Endothelial cell of umbilical vein (primary cell): ENCODE results near the gene CPXM2.

Experiments
- EZH2 ChIP-seq: IDR thresholded peaks from 2 replicates; pipeline ENCODE4 v1.6.1; 2012; ENCODE audit warnings: borderline replicate concordance, low read depth, mild to moderate bottlenecking, moderate library complexity, low read length, inconsistent platforms; ENCODE audit not compliant: severe bottlenecking
- FOS ChIP-seq: IDR thresholded peaks from 2 replicates; pipeline ENCODE4 v1.6.1; 2011; ENCODE audit warnings: mild to moderate bottlenecking, low read length, moderate library complexity, borderline replicate concordance; ENCODE audit not compliant: insufficient read depth
- GATA2 ChIP-seq: IDR thresholded peaks from 2 replicates; pipeline ENCODE4 v1.7.0; 2011; ENCODE audit warnings: low read depth, mild to moderate bottlenecking, moderate library complexity, mixed read lengths, low read length; ENCODE audit not compliant: insufficient read length, insufficient read depth
- MYC ChIP-seq: IDR thresholded peaks from one replicate; pipeline ENCODE4 v1.6.1; 2011; ENCODE audit warnings: mild to moderate bottlenecking, low read depth, low read length
- POLR2A ChIP-seq: IDR thresholded peaks from 2 replicates; pipeline ENCODE4 v1.6.1; 2012; ENCODE audit warnings: low read depth, mild to moderate bottlenecking, control low read depth, low read length
- POLR2AphosphoS5 ChIP-seq: IDR thresholded peaks from 2 replicates; pipeline ENCODE4 v1.6.1; 2012; ENCODE audit warnings: low read depth, mild to moderate bottlenecking, control low read depth, low read length, moderate library complexity; ENCODE audit not compliant: insufficient read depth
- TF ChIP-seq, protein P1 (sequence below), 2 donors: IDR thresholded peaks; 1 replicate in 1 of 2; 2 replicates in 1 of 2; pipeline ENCODE4 v1.5.1; 2011; ENCODE audit warnings: low read length in 2 of 2, mild to moderate bottlenecking in 2 of 2, moderate library complexity in 2 of 2, control low read depth in 1 of 2, inconsistent platforms in 1 of 2, low read depth in 1 of 2; ENCODE audit not compliant: insufficient read depth in 1 of 2; ENCODE audit errors: extremely low read depth in 1 of 2
- TF ChIP-seq, protein P2 (sequence below): IDR thresholded peaks from 2 replicates; pipeline ENCODE4 v1.6.1; 2011; ENCODE audit not compliant: insufficient read depth, insufficient read length

DNA sequence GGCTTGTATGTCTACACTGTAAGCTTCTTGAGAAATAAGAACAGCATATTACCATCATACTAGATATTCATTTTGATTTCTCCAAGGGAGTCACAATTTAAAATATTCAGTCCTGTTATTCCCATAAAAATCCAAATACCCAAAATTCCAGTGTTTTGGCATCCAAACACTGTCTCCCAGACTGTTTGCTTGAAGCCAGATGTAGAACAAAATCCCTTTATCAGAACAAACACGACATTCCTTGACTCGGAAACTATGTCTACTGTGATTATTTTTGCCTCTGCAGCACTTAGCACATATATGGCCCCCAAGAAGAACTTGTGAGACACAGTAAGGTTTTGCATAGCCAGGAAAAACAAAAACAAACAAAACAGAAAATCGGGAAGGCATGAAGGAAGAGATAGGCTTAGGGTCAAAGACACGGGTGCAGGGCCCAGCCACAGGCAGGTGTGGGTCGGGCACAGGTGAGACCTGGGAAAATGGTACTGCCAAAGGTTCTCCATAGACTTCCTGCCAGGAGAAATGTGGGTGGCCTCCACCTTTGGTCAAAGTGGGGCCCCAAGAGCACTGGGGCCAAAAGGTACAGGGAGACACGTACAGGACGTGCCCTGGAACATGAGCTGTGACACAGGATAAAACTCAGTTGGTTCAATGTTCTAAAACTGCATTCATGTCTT, 36.5 kb downstream of the CPXM2 start:
- TF ChIP-seq FOS, result no peak
- TF ChIP-seq, protein P1, sequence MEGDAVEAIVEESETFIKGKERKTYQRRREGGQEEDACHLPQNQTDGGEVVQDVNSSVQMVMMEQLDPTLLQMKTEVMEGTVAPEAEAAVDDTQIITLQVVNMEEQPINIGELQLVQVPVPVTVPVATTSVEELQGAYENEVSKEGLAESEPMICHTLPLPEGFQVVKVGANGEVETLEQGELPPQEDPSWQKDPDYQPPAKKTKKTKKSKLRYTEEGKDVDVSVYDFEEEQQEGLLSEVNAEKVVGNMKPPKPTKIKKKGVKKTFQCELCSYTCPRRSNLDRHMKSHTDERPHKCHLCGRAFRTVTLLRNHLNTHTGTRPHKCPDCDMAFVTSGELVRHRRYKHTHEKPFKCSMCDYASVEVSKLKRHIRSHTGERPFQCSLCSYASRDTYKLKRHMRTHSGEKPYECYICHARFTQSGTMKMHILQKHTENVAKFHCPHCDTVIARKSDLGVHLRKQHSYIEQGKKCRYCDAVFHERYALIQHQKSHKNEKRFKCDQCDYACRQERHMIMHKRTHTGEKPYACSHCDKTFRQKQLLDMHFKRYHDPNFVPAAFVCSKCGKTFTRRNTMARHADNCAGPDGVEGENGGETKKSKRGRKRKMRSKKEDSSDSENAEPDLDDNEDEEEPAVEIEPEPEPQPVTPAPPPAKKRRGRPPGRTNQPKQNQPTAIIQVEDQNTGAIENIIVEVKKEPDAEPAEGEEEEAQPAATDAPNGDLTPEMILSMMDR (IDR thresholded peaks at IDR 0.05; ENCODE audit: extremely low read depth in 1 of 2, insufficient read depth in 1 of 2, low read depth in 1 of 2, low read length in 2 of 2), result no peak
- TF ChIP-seq POLR2AphosphoS5, result no peak
- no peak for TF ChIP-seq MYC
- no peak for TF ChIP-seq EZH2
- no peak for TF ChIP-seq POLR2A
- TF ChIP-seq, protein P2, sequence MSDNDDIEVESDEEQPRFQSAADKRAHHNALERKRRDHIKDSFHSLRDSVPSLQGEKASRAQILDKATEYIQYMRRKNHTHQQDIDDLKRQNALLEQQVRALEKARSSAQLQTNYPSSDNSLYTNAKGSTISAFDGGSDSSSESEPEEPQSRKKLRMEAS, result no peak
- no peak for TF ChIP-seq GATA2
